HG03354 (cell line): ENCODE measurements around the gene IL22RA1.

Experiments
- ATAC-seq: cut with Tn5 transposase; IDR thresholded peaks from one replicate; pipeline ENCODE4 v1.9.1; 2021; ENCODE audit warnings: mild to moderate bottlenecking; ENCODE audit not compliant: unreplicated experiment, poor library complexity, severe bottlenecking

The IL22RA1 gene

GRCh38 chr1:24139841-24140425 lies 3.0 kb downstream of the IL22RA1 start:
- ATAC-seq: no peak

- no peak for ATAC-seq
Measured at GRCh38 chr1:24139222-24139489, 3.8 kb downstream of the IL22RA1 start.

- ATAC-seq: no peak
Measured at GRCh38 chr1:24138476-24139221, 4.3 kb downstream of the IL22RA1 start.

- no peak for ATAC-seq
Measured at GRCh38 chr1:24136956-24137539, 5.9 kb downstream of the IL22RA1 start.

- ATAC-seq: no peak
Measured at GRCh38 chr1:24134376-24134775, 8.6 kb downstream of the IL22RA1 start.

GRCh38 chr1:24133819-24134218 lies 9.1 kb downstream of the IL22RA1 start:
- no peak for ATAC-seq

GRCh38 chr1:24130385-24130784 lies 12.6 kb downstream of the IL22RA1 start:
- no peak for ATAC-seq

GRCh38 chr1:24127801-24128363 lies 15.1 kb downstream of the IL22RA1 start:
- no peak for ATAC-seq

- no peak for ATAC-seq
Measured at GRCh38 chr1:24127134-24127800, 15.7 kb downstream of the IL22RA1 start.

GRCh38 chr1:24126672-24127023 lies 16.3 kb downstream of the IL22RA1 start:
- no peak for ATAC-seq

- ATAC-seq: no peak
Measured at GRCh38 chr1:24126018-24126671, 16.8 kb downstream of the IL22RA1 start.

- no peak for ATAC-seq
Measured at GRCh38 chr1:24125456-24125855, 17.5 kb downstream of the IL22RA1 start.

GRCh38 chr1:24124980-24125379 lies 18.0 kb downstream of the IL22RA1 start:
- no peak for ATAC-seq

GRCh38 chr1:24123611-24124010 lies 19.3 kb downstream of the IL22RA1 start:
- ATAC-seq: no peak

GRCh38 chr1:24122776-24123175 lies 20.2 kb downstream of the IL22RA1 start:
- ATAC-seq: no peak

- ATAC-seq: no peak
Measured at GRCh38 chr1:24121406-24121805, 21.5 kb downstream of the IL22RA1 start.

GRCh38 chr1:24120965-24121364 lies 22.0 kb downstream of the IL22RA1 start:
- no peak for ATAC-seq

GRCh38 chr1:24119859-24120756 lies 22.8 kb downstream of the IL22RA1 start:
- ATAC-seq: no peak

- no peak for ATAC-seq
Measured at GRCh38 chr1:24119489-24119858, 23.5 kb downstream of the IL22RA1 start.
